NCI-H128 (cell line): Measurements from ENCODE around the gene APP.
A peak's percentile ranks its signal among the peaks of the same experiment; 100 is the strongest.

Source experiments
- DNase-seq: peaks from one replicate; lab custom pipeline; 2025; ENCODE audit not compliant: unreplicated experiment; lab: John Stamatoyannopoulos, UW

APP gene

GRCh38 chr21:25884311-25884710 lies 286.3 kb downstream of the APP start:
- no peak for DNase-seq

- peak; percentile 45 for DNase-seq
Observed at GRCh38 chr21:25881524-25882376, 288.8 kb downstream of the APP start.

- DNase-seq = no peak
Observed at GRCh38 chr21:25879203-25879602, 291.4 kb downstream of the APP start.

- DNase-seq = no peak
Observed at GRCh38 chr21:25878344-25878743, 292.2 kb downstream of the APP start.

GRCh38 chr21:25872271-25872670 lies 298.3 kb downstream of the APP start:
- DNase-seq = no peak

- DNase-seq = no peak
Observed at GRCh38 chr21:25871566-25871965, 299.0 kb downstream of the APP start.

- no peak for DNase-seq
Observed at GRCh38 chr21:25870084-25870483, 300.5 kb downstream of the APP start.

GRCh38 chr21:25867061-25867460 lies 303.5 kb downstream of the APP start:
- no peak for DNase-seq

GRCh38 chr21:25863747-25864146 lies 306.8 kb downstream of the APP start:
- no peak for DNase-seq

- DNase-seq = no peak
Observed at GRCh38 chr21:25863031-25863430, 307.5 kb downstream of the APP start.

GRCh38 chr21:25862596-25862995 lies 308.0 kb downstream of the APP start:
- no peak for DNase-seq

- no peak for DNase-seq
Observed at GRCh38 chr21:25862112-25862511, 308.5 kb downstream of the APP start.

GRCh38 chr21:25859235-25859929 lies 311.2 kb downstream of the APP start:
- no peak for DNase-seq

- DNase-seq = no peak
Observed at GRCh38 chr21:25858325-25858724, 312.2 kb downstream of the APP start.

GRCh38 chr21:25857308-25858074 lies 313.1 kb downstream of the APP start:
- DNase-seq = no peak

GRCh38 chr21:25855576-25855975 lies 315.0 kb downstream of the APP start:
- no peak for DNase-seq

- no peak for DNase-seq
Observed at GRCh38 chr21:25850126-25850842, 320.3 kb downstream of the APP start.

- DNase-seq = no peak
Observed at GRCh38 chr21:25848309-25848708, 322.3 kb downstream of the APP start.

- no peak for DNase-seq
Observed at GRCh38 chr21:25845729-25846256, 324.8 kb downstream of the APP start.

- no peak for DNase-seq
Observed at GRCh38 chr21:25842925-25843324, 327.6 kb downstream of the APP start.

- DNase-seq = no peak
Observed at GRCh38 chr21:25838809-25839208, 331.8 kb downstream of the APP start.
